HCT116 (cell line): ENCODE results near the gene ZFX. TPM values are rescaled to one million over a fixed set of nuclear protein-coding genes. Genes with fewer than 3 reads are reported as not detected.

Experiments
- ATAC-seq: fragments of 200-7000 bp; cut with Tn5 transposase; 2 replicates; pipeline ENCODE4 v1.9.1; 2020; ENCODE audit warnings: mild to moderate bottlenecking, moderate library complexity
- BruUV-seq: library from RNA; stranded (reverse); fragments of 400-500 nt; replicated peaks from 2 replicates; lab custom pipeline; 2021; lab: Mats Ljungman, UMichigan
- CTCF ChIA-PET: fragments of 300-600 bp; sonication (Branson Sonifier 250); formaldehyde crosslinking; loops from one replicate; lab custom pipeline; 2021; ENCODE audit warnings: antibody characterized with exemption; lab: Charles Lee
- POLR2A ChIA-PET: fragments of 300-600, 350-600 bp; sonication (Branson Sonifier 250); formaldehyde crosslinking; loops from one replicate; lab custom pipeline; 2021; ENCODE audit warnings: antibody characterized with exemption; lab: Charles Lee
- RAD21 ChIA-PET, 2 experiments: fragments of 300-600 bp; sonication (Branson Sonifier 250); formaldehyde crosslinking; loops; one replicate each; lab custom pipeline; 2023; ENCODE audit warnings: low total read pairs in 2 of 2; ENCODE audit not compliant: uncharacterized antibody in 2 of 2, unreplicated experiment in 2 of 2, low non-redundant PET in 1 of 2; lab: Charles Lee
- DNase-seq: peaks from one replicate; pipeline ENCODE4 v3.0.0-alpha.2; 2010; ENCODE audit warnings: low read depth, low spot score
- H2AFZ ChIP-seq: fragments of 200-600 bp; shearing (Covaris generic), sonication (generic); 2 replicates; pipeline ENCODE4 v1.6.1; 2017; ENCODE audit warnings: low read depth, mixed run types, mixed read lengths, antibody characterized with exemption, low read length; ENCODE audit not compliant: poor library complexity, severe bottlenecking
- H3K27ac ChIP-seq: 2 replicates; pipeline ENCODE4 v1.5.1; 2012; ENCODE audit warnings: low read depth, low read length
- H3K27me3 ChIP-seq: fragments of 200-600 bp; sonication (generic); 2 replicates; pipeline ENCODE4 v1.6.1; 2016; ENCODE audit warnings: mixed run types, low read length, mixed read lengths; ENCODE audit not compliant: insufficient read depth
- H3K36me3 ChIP-seq, 2 experiments: fragments of 200-500 bp in 1 of 2; fragments of 200-600 bp in 1 of 2; sonication (Bioruptor generic) in 1 of 2; sonication (generic) in 1 of 2; 2 replicates each; pipeline versions ENCODE4 v1.5.1 to v1.6.1; 2014 to 2016; ENCODE audit warnings: low read length in 2 of 2, inconsistent platforms in 1 of 2, mixed read lengths in 1 of 2, mixed run types in 1 of 2; ENCODE audit not compliant: insufficient read depth in 2 of 2, control insufficient read depth in 1 of 2
- H3K4me1 ChIP-seq, 2 experiments: fragments of 200-600 bp in 1 of 2; sonication (generic) in 1 of 2; 2 replicates each; pipeline versions ENCODE4 v1.5.1 to v1.6.1; 2012 to 2017; ENCODE audit warnings: low read length in 2 of 2, inconsistent platforms in 1 of 2, mild to moderate bottlenecking in 1 of 2, mixed read lengths in 1 of 2, mixed run types in 1 of 2, moderate library complexity in 1 of 2; ENCODE audit not compliant: insufficient read depth in 2 of 2, control insufficient read depth in 1 of 2
- H3K4me2 ChIP-seq: fragments of 200-600 bp; sonication (generic); 2 replicates; pipeline ENCODE4 v1.6.1; 2017; ENCODE audit warnings: mixed run types, low read length, mixed read lengths
- H3K4me3 ChIP-seq, 2 experiments: fragments of 200-600 bp in 1 of 2; sonication (generic) in 1 of 2; replicated peaks in 1 of 2; 2 replicates each; pipeline ENCODE4 v1.5.1; 2011 to 2016; ENCODE audit warnings: low read length in 2 of 2, control low read depth in 1 of 2, low read depth in 1 of 2, mild to moderate bottlenecking in 1 of 2, mixed read lengths in 1 of 2, mixed run types in 1 of 2
- H3K79me2 ChIP-seq: fragments of 200-600 bp; sonication (generic); 2 replicates; pipeline ENCODE4 v1.6.1; 2017; ENCODE audit warnings: mild to moderate bottlenecking, mixed run types, low read length, moderate library complexity, mixed read lengths; ENCODE audit not compliant: insufficient read depth
- H3K9ac ChIP-seq: fragments of 200-600 bp; sonication (generic); 2 replicates; pipeline ENCODE4 v1.6.1; 2016; ENCODE audit warnings: low read length, mixed read lengths
- H3K9me2 ChIP-seq: fragments of 200-600 bp; sonication (generic), shearing (Covaris generic); 2 replicates; pipeline ENCODE4 v1.6.1; 2017; ENCODE audit warnings: mixed run types, mild to moderate bottlenecking, moderate library complexity; ENCODE audit not compliant: insufficient read depth
- H3K9me3 ChIP-seq, 2 experiments: fragments of 200-500 bp in 1 of 2; fragments of 200-600 bp in 1 of 2; sonication (Bioruptor generic) in 1 of 2; sonication (generic) in 1 of 2; 2 replicates each; pipeline ENCODE4 v1.6.1; 2014 to 2017; ENCODE audit warnings: low read length in 2 of 2, mixed read lengths in 2 of 2, inconsistent platforms in 1 of 2, low read depth in 1 of 2, mild to moderate bottlenecking in 1 of 2, mixed run types in 1 of 2, moderate library complexity in 1 of 2; ENCODE audit not compliant: control insufficient read depth in 1 of 2, insufficient read depth in 1 of 2
- H4K20me1 ChIP-seq: fragments of 200-600 bp; sonication (generic), shearing (Covaris generic); 2 replicates; pipeline ENCODE4 v1.6.1; 2017; ENCODE audit warnings: mixed run types, mild to moderate bottlenecking, moderate library complexity; ENCODE audit not compliant: insufficient read depth
- ATF3 ChIP-seq: IDR thresholded peaks from 2 replicates; pipeline ENCODE4 v1.6.1; 2012
- CEBPB ChIP-seq: IDR thresholded peaks from 2 replicates; pipeline ENCODE4 v1.6.1; 2012; ENCODE audit warnings: low read depth
- CTCF ChIP-seq, 3 experiments: fragments of 200-600 bp in 1 of 3; sonication (generic) in 1 of 3; IDR thresholded peaks in 2 of 3; conservative IDR thresholded peaks in 1 of 3; 2 replicates each; pipeline ENCODE4 v1.5.1; 2012 to 2017; ENCODE audit warnings: low read depth in 2 of 3, low read length in 2 of 3, antibody characterized with exemption in 1 of 3, borderline replicate concordance in 1 of 3, control low read depth in 1 of 3, mild to moderate bottlenecking in 1 of 3, mixed read lengths in 1 of 3, mixed run types in 1 of 3, moderate library complexity in 1 of 3; ENCODE audit not compliant: insufficient read depth in 1 of 3
- ELF1 ChIP-seq: IDR thresholded peaks from 2 replicates; pipeline ENCODE4 v1.6.1; 2012; ENCODE audit warnings: low read depth, borderline replicate concordance
- EZH2 ChIP-seq: fragments of 200-600 bp; sonication (generic); IDR thresholded peaks from 2 replicates; pipeline ENCODE4 v1.6.1; 2017; ENCODE audit warnings: antibody characterized with exemption, mixed run types
- JUND ChIP-seq: IDR thresholded peaks from 2 replicates; pipeline ENCODE4 v1.6.1; 2012
- MAX ChIP-seq: IDR thresholded peaks from 2 replicates; pipeline ENCODE4 v1.6.1; 2012
- SIN3A ChIP-seq: IDR thresholded peaks from 2 replicates; pipeline ENCODE4 v1.6.1; 2012; ENCODE audit warnings: low read depth
- SRF ChIP-seq: IDR thresholded peaks from 2 replicates; pipeline ENCODE4 v1.6.1; 2012; ENCODE audit warnings: low read depth
- ZBTB33 ChIP-seq: IDR thresholded peaks from 2 replicates; pipeline ENCODE4 v1.6.1; 2011; ENCODE audit warnings: mild to moderate bottlenecking, low read length, moderate library complexity; ENCODE audit not compliant: insufficient replicate concordance; ENCODE audit errors: extremely low read depth
- ZFX ChIP-seq: fragments of 450-650 bp; IDR thresholded peaks from 2 replicates; pipeline ENCODE4 v1.6.1; 2017
- intact Hi-C: fragments of 100-400 bp; cut with micrococcal nuclease; formaldehyde crosslinking; loops from 2 replicates; pipeline ENCODE4 v1.10.0; 2022
- total RNA-seq: library from RNA; stranded (reverse); gene quantifications from one replicate; pipeline ENCODE4 v1.2.1, GENCODE V29; 2021; ENCODE audit not compliant: unreplicated experiment

The ZFX gene
- total RNA-seq, 1 experiment from 2014 or later = 28.1 TPM

GRCh38 chrX:24113181-24113580 lies 36.3 kb upstream of the ZFX start:
- Histone ChIP-seq H3K27me3 (no peaks in the 10 kb centered on the region), H3K9me2 (no peaks in the 10 kb centered on the region), H3K36me3 (no peaks in the 10 kb centered on the region), H3K9ac (no peak overlapping the region), H4K20me1 (no peaks in the 10 kb centered on the region), H3K4me3 (no peak overlapping the region), H3K27ac (no peak overlapping the region), H2AFZ (no peak overlapping the region), H3K9me3 (no peaks in the 10 kb centered on the region), H3K79me2 (no peaks in the 10 kb centered on the region), H3K4me1 (peaks cover 6 to 7% of the 10 kb centered on the region in 2 experiments), H3K4me2 (no peak overlapping the region)
- ChIA-PET POLR2A (no interaction called here), RAD21 (no interaction called here), CTCF (no interaction called here)
- no peak for ATAC-seq
- no TSS peak for BruUV-seq
- intact Hi-C loops = no loop called here
- TF ChIP-seq MAX = no peak
- TF ChIP-seq CTCF (IDR thresholded peaks at IDR 0.05 in 2 of 3, conservative IDR thresholded peaks at IDR 0.05 in 1 of 3; ENCODE audit: borderline replicate concordance in 1 of 3, insufficient read depth in 1 of 3, low read depth in 2 of 3, low read length in 2 of 3) = no peak
- no peak for TF ChIP-seq JUND
- TF ChIP-seq CEBPB = no peak
- TF ChIP-seq ZFX = no peak
- no peak for TF ChIP-seq EZH2
- no peak for TF ChIP-seq SIN3A
- no peak for TF ChIP-seq SRF
- no peak for TF ChIP-seq ATF3
- no peak for DNase-seq

GRCh38 chrX:24117258-24117657 lies 32.3 kb upstream of the ZFX start:
- TF ChIP-seq ELF1 (no peak), ZBTB33 (no peak)
- RAD21 ChIA-PET = no interaction called here
- Histone ChIP-seq H3K36me3 (no peaks in the 10 kb centered on the region), H3K4me1 (peaks cover 6 to 7% of the 10 kb centered on the region in 2 experiments), H3K9me2 (no peaks in the 10 kb centered on the region), H2AFZ (peak overlapping the region; percentile 32), H3K27me3 (no peaks in the 10 kb centered on the region), H3K4me3 (no peak overlapping the region), H3K9me3 (no peaks in the 10 kb centered on the region), H3K4me2 (peak overlapping the region; percentile 41), H4K20me1 (no peaks in the 10 kb centered on the region), H3K9ac (no peak overlapping the region), H3K79me2 (no peaks in the 10 kb centered on the region), H3K27ac (no peak overlapping the region)
- POLR2A ChIA-PET = no interaction called here
- BruUV-seq = no TSS peak
- CTCF ChIA-PET = no interaction called here
- no peak for ATAC-seq
- intact Hi-C loops = no loop called here
- DNase-seq = no peak
